Activated effector memory CD4-positive, alpha-beta T cell treated with anti-CD3 and anti-CD28 coated beads, Interleukin-2, amount 50 U/mL, for 16 hours (primary cell): ENCODE measurements around the gene GAD1.

Source experiments
- DNase-seq: peaks from one replicate; pipeline ENCODE4 v3.0.0-alpha.2; 2020

Gene GAD1

DNA sequence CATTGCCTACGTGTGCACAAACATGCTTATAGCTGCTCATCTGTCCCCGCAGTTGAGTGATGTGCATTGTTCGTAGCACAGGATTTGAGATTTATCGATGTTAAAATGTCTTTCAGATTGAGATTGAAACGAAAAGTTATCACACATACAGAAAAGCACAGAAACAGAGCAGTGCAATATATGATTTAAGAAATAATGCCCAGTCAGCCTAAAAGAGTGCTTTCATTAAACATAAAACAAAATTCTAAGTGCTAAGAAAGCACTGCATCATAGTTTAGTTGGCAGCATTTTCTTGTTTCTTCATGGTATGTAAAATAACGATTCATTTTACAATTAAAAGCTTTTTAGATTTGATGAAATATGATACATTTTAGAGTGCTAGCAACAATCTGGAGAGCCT lies 80.4 kb downstream of the GAD1 start:
- DNase-seq, result no peak

DNA sequence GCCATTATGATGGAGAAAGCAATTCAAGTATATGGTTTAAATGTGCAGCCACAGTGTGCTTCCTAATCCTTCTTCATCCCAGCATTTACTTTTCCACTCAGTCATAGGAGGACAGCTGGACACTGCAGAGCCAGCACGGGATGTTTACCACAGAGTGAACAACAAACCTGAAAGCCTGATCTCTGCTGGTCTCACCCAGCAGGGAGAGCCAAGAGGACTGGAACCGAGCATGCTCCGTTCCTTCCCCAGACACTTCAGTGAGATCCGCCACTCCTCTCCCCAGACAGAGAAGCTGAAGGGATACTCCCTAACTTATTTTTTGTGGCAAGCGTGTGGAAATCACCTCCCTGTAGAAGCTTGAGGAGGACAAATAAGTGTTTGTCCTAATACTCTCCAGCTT lies 89.2 kb downstream of the GAD1 start:
- DNase-seq, result no peak
